Astrocyte (in vitro differentiated cells and primary cell): Measurements from ENCODE around the gene PTPRN2.

Experiments
- CTCF ChIP-seq: IDR thresholded peaks from 2 replicates; pipeline ENCODE4 v1.5.1; 2011; ENCODE audit warnings: low read depth, mild to moderate bottlenecking, inconsistent platforms, low read length, moderate library complexity; ENCODE audit not compliant: insufficient read depth
- EZH2 ChIP-seq: IDR thresholded peaks from 2 replicates; pipeline ENCODE4 v1.6.1; 2012; ENCODE audit warnings: mild to moderate bottlenecking, low read length, inconsistent platforms; ENCODE audit not compliant: insufficient read depth

GRCh38 chr7:158135931-158136330, 451.7 kb downstream of the PTPRN2 start:
- TF ChIP-seq EZH2: no peak
- TF ChIP-seq CTCF: no peak
